Ovary (tissue), 10 donors: ENCODE results near the gene CCDC184. TPM values are rescaled to one million over a fixed set of nuclear protein-coding genes. Genes with fewer than 3 reads are reported as not detected.
A peak's percentile ranks its signal among the peaks of the same experiment; 100 is the strongest.

ENCODE experiments used
- DNase-seq, 5 donors: peaks; one replicate each; pipeline ENCODE4 v3.0.0-alpha.2; 2019 to 2020
- H3K27ac ChIP-seq, 2 donors: fragments of 200-600 bp; one replicate each; pipeline versions ENCODE4 v1.5.1 to v1.8.0; 2019 to 2022
- H3K27me3 ChIP-seq: fragments of 200-600 bp; one replicate; pipeline ENCODE4 v1.8.0; 2022
- H3K36me3 ChIP-seq: fragments of 200-600 bp; sonication (generic); one replicate; pipeline ENCODE4 v1.5.1; 2019
- H3K4me1 ChIP-seq: one replicate; pipeline ENCODE4 v1.8.1; 2013; ENCODE audit warnings: mild to moderate bottlenecking, moderate library complexity; ENCODE audit not compliant: insufficient read depth
- H3K4me3 ChIP-seq: fragments of 200-600 bp; sonication (generic); one replicate; pipeline ENCODE4 v1.5.1; 2017
- H3K9me3 ChIP-seq, 2 donors: fragments of 200-600 bp in 1 of 2; sonication (generic) in 1 of 2; one replicate each; pipeline versions ENCODE4 v1.5.1 to v1.8.1; 2013 to 2019; ENCODE audit warnings: mild to moderate bottlenecking in 1 of 2, moderate library complexity in 1 of 2
- EP300 ChIP-seq: sonication (generic); formaldehyde crosslinking; IDR thresholded peaks from one replicate; pipeline ENCODE4 v1.6.1; 2017; ENCODE audit warnings: antibody characterized with exemption
- POLR2A ChIP-seq: fragments of 450-650 bp; IDR thresholded peaks from one replicate; pipeline ENCODE4 v1.6.1; 2017; ENCODE audit warnings: antibody characterized with exemption, mild to moderate bottlenecking, moderate library complexity
- WGBS, 3 donors: extraction: QIAGEN DNeasy Blood & Tissue Kit in 1 of 3; methylation state at CpG; one replicate each; pipeline versions ENCODE4 v1.1.5 to v1.1.7; 2013 to 2017; 5-methylcytosine and 5-hydroxymethylcytosine counted together
- intact Hi-C, 4 donors: fragments of 100-400 bp; cut with DNase I; formaldehyde crosslinking; loops; one replicate each; pipeline versions ENCODE4 v1.11.0 to v1.15.1; 2022 to 2023
- long read RNA-seq, 3 donors: library from polyadenylated mRNA in 2 of 3; unstranded in 2 of 3; transcript quantifications; one replicate each; pipeline ENCODE4 v2.0.0 and lab custom pipeline, GENCODE V29; 2021 to 2026
- polyA plus RNA-seq, 2 donors: library from polyadenylated mRNA; stranded (reverse); fragments of 200-250 nt in 1 of 2; fragments of 350-450 nt in 1 of 2; fragmentation: Illumina TruSeq in 1 of 2; extraction: RNeasy Lipid Tissue Mini Kit (QIAGEN cat#74804) in 1 of 2; gene quantifications; one replicate each; pipeline ENCODE4 v1.2.3, GENCODE V29; 2013 to 2014
- total RNA-seq, 7 donors: library from RNA; depleted of rRNA in 2 of 7; stranded (reverse); fragments of >200 nt in 2 of 7; fragmentation: NEBNext Ultra II Directional in 3 of 7; extraction: Animal tissue kit (Norgen Biotek cat#: 25700) in 3 of 7; gene quantifications; one replicate each; pipeline versions ENCODE4 v1.1.0 to v1.2.4, GENCODE V29; 2016 to 2023
- TF ChIP-seq, protein P1 (sequence below), 3 donors: fragments of 450-650 bp in 2 of 3; fragments of 200-600 bp in 1 of 3; IDR thresholded peaks; one replicate each; pipeline versions ENCODE4 v1.5.1 to v1.8.0; 2016 to 2022; ENCODE audit warnings: antibody characterized with exemption in 3 of 3, mild to moderate bottlenecking in 1 of 3
- donor health status: DM: no; HTN: no; CAD: no; lungs with moderate emphysema.
- donor health status: DM: no; HTN: no; CAD: no.
- donor health status: Bipolar disorder and iron deficiency.
- donor health status: DM: yes; HTN: yes; CAD: no.
- donor health status: DM: no; HTN: no; CAD: no.
- donor health status: DM: yes; HTN: yes; CAD: no.

The CCDC184 gene
- total RNA-seq (10 to 100 TPM in 1 of 7 donors, 1 to 10 TPM in 6; 3.9 to 16.6 (median 6.0) TPM), polyA plus RNA-seq (1 to 10 TPM; 3.4 to 6.9 TPM)
- long read RNA-seq, donor 1, transcript CCDC184-201 (1 exons, 2,343 nt), result major isoform, 110 of 111 reads
- long read RNA-seq, donor 1, partial matches to known transcripts, result 0 of 111 reads
- long read RNA-seq, donor 1, other reads (novel, unspliced or antisense), result 1 of 111 reads
- long read RNA-seq, donor 2, transcript CCDC184-201 (1 exons, 2,343 nt), result major isoform, 6 of 6 reads
- long read RNA-seq, donor 2, partial matches to known transcripts, result 0 of 6 reads
- long read RNA-seq, donor 2, other reads (novel, unspliced or antisense), result 0 of 6 reads
- long read RNA-seq, donor 3, transcript CCDC184-201 (1 exons, 2,343 nt), result major isoform, 14 of 14 reads
- long read RNA-seq, donor 3, partial matches to known transcripts, result 0 of 14 reads
- long read RNA-seq, donor 3, other reads (novel, unspliced or antisense), result 0 of 14 reads

DNA sequence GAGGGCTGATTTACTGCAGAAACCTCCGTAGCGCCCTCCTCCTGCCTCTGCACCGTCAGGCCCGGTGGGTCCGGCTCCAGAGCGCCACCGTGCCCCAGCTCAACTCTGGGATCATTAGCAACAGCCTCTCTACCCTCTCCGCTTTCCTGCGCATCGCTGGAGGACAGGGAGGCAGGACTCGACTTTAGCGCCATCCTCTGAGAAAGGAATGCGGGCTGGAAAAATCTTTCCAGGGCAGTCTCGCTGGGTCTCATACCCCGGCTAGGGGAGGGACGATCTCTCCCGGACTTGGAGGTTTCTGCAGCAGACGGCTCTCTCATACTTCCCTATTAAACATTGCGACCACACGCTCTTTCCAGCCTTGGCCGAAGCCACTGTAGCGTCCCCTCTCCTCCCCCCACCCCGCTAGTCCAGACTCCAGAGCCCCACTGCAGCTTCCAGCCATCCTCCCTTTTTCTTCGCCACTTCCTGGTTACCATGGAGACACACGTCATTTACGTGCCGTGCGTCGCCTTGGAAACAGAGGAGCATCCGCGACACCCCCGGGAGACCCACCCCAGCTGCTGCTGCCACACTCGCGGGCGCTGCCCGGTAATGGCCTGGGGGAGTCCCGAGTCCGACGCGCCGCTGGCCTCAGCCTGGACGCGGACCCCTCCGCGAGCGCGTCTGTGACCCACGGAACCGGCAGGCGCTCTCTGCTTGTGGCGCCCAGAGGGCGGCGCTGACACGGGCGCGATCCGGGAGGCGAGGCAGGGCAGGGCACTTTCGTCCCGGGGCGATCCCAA, at the start of gene CCDC184:
Gene CCDC184 (plus strand): TSS at position 554 of the 785 bp plus-strand sequence. CDS start 479 bp downstream, outside the sequence.
- Histone ChIP-seq H3K4me1 (peaks cover 8% of the 10 kb centered on the region), H3K9me3 (no peaks in the 10 kb centered on the region), H3K27ac (no peak within 1 kb of the TSS), H3K27me3 (no peaks in the 10 kb centered on the region), H3K4me3 (peak within 1 kb of the TSS; percentile 62), H3K36me3 (no peaks in the 10 kb centered on the region)
- 0 to 1% (median 1%) methylated on average over 37 to 61 of the region's 61 CpGs for WGBS, 3 donors
- TF ChIP-seq EP300 (no peak), POLR2A (peak; percentile 33)
- TF ChIP-seq, protein P1, sequence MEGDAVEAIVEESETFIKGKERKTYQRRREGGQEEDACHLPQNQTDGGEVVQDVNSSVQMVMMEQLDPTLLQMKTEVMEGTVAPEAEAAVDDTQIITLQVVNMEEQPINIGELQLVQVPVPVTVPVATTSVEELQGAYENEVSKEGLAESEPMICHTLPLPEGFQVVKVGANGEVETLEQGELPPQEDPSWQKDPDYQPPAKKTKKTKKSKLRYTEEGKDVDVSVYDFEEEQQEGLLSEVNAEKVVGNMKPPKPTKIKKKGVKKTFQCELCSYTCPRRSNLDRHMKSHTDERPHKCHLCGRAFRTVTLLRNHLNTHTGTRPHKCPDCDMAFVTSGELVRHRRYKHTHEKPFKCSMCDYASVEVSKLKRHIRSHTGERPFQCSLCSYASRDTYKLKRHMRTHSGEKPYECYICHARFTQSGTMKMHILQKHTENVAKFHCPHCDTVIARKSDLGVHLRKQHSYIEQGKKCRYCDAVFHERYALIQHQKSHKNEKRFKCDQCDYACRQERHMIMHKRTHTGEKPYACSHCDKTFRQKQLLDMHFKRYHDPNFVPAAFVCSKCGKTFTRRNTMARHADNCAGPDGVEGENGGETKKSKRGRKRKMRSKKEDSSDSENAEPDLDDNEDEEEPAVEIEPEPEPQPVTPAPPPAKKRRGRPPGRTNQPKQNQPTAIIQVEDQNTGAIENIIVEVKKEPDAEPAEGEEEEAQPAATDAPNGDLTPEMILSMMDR (IDR thresholded peaks at IDR 0.05), result peak in 2 of 3 donors; percentile 38 to 58
- peak; percentile 67 to 75 (median 74) for DNase-seq
- intact Hi-C loops, result loop anchor here in 2 of 4 donors (10.0 kb wide), 3 partner anchors 162 to 442 kb away; no protein-coding TSS in a partner anchor

DNA sequence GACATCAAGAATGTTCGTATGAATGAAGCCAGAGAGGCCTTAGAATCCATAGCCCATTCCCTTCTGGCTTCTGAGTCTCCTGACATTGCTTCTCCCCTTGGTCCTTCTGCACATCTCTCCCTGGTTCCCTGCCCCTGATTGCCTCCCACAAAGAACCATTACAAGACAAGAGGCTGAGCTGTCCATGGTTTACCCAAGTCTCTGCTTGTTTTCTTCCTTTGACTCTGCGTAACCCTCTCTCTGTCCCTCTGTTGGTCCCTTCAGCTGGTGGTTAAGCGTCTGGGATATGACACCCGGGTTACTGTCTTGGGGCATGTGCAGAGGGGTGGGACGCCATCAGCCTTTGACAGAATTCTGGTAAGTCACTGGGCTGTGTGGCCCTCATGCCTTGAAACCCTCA, 48.4 kb upstream of the CCDC184 start:
- Histone ChIP-seq H3K9me3 (no peaks in the 10 kb centered on the region), H3K27me3 (no peaks in the 10 kb centered on the region), H3K4me3 (no peak overlapping the region), H3K36me3 (no peaks in the 10 kb centered on the region), H3K27ac (no peak overlapping the region), H3K4me1 (no peaks in the 10 kb centered on the region)
- no peak for DNase-seq
- intact Hi-C loops, result no loop called here
- WGBS, 3 donors, result 91 to 93% (median 92%) methylated on average over 5 of the region's 5 CpGs
- no peak for TF ChIP-seq EP300
- TF ChIP-seq, protein P1 (IDR thresholded peaks at IDR 0.05), result no peak
- TF ChIP-seq POLR2A, result no peak

DNA sequence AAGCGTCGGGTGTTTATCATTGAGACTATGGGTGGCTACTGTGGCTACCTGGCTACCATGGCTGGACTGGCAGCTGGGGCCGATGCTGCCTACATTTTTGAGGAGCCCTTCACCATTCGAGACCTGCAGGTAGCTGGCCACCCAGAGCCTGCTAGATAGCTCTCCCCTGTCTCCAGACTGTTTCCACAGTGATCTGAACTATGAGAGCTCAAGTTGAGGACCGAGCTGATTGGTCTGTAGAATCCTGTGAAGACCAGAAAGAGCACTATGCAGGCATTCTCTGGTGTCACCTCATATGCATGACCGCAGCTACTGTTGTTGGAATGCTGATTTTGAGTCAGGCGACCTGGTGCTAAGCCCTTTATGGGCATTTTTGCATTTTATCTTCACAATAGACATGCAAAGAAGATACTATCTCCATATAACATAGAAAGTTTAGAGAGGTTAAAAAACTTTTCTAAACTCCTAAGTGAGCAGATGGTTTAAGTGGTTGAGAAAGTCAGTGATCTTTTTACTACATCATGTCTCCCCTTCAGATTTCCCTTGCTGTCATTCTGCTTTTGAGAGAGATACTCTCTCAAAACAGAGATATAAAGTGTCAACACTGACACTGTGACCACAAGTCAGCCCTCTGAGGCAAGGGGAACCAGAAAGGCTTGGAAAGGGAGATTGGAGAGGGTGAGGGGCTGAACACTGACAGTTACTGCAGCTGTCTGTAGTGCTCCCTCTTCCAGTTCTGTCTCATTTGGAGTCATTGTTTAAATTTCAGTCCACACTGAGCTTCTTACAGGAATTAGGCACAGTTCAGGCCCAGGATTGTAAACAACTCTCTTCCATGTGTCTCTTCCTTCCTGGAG, 40.4 kb upstream of the CCDC184 start:
- H3K4me1 ChIP-seq, result no peaks in the 10 kb centered on the region
- no peak for DNase-seq
- TF ChIP-seq, protein P1 (IDR thresholded peaks at IDR 0.05), result no peak
- TF ChIP-seq POLR2A (no peak), EP300 (no peak)
- H3K4me3 ChIP-seq, result no peak overlapping the region
- 82 to 86% (median 84%) methylated on average over 7 of the region's 7 CpGs for WGBS, 3 donors
- H3K27me3 ChIP-seq, result no peaks in the 10 kb centered on the region
- intact Hi-C loops, result no loop called here
- H3K9me3 ChIP-seq, result no peaks in the 10 kb centered on the region
- H3K36me3 ChIP-seq, result no peaks in the 10 kb centered on the region
- no peak overlapping the region for H3K27ac ChIP-seq

DNA sequence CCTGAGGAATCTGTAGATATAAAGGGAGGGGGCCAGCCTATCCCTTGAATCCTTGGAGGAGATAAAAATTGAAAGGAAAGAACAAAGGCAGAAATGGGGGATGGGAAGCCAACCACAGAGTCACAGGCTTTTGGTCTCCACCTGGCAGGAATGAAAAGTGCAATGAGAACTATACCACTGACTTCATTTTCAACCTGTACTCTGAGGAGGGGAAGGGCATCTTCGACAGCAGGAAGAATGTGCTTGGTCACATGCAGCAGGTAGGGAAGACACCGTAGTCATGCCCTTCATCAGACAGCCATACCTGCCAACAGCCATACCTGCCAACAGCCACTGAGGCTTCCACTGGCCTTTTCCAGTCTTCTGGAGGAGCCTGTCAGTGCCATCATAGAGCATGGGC, 39.5 kb upstream of the CCDC184 start:
- Histone ChIP-seq H3K4me1 (no peaks in the 10 kb centered on the region), H3K36me3 (no peaks in the 10 kb centered on the region), H3K9me3 (no peaks in the 10 kb centered on the region), H3K4me3 (no peak overlapping the region), H3K27ac (no peak overlapping the region), H3K27me3 (no peaks in the 10 kb centered on the region)
- no peak for DNase-seq
- intact Hi-C loops, result no loop called here
- WGBS, 3 donors, result 87 to 90% (median 90%) methylated on average over 2 of the region's 2 CpGs
- TF ChIP-seq, protein P1 (IDR thresholded peaks at IDR 0.05), result no peak
- TF ChIP-seq POLR2A, result no peak
- no peak for TF ChIP-seq EP300
